Fibroblast of lung (primary cell): ENCODE results near the gene MRC1.

Source experiments
- EZH2 ChIP-seq: IDR thresholded peaks from 2 replicates; pipeline ENCODE4 v1.5.1; 2012; ENCODE audit warnings: low read length, control low read depth, mild to moderate bottlenecking; ENCODE audit errors: missing control alignments
- TF ChIP-seq, protein P1 (sequence below), 2 donors: IDR thresholded peaks in 1 of 2; conservative IDR thresholded peaks in 1 of 2; 1 replicate in 1 of 2; 2 replicates in 1 of 2; pipeline ENCODE4 v1.5.1; 2011 to 2012; ENCODE audit warnings: low read length in 2 of 2, control low read depth in 1 of 2, inconsistent platforms in 1 of 2, low read depth in 1 of 2, mild to moderate bottlenecking in 1 of 2

DNA sequence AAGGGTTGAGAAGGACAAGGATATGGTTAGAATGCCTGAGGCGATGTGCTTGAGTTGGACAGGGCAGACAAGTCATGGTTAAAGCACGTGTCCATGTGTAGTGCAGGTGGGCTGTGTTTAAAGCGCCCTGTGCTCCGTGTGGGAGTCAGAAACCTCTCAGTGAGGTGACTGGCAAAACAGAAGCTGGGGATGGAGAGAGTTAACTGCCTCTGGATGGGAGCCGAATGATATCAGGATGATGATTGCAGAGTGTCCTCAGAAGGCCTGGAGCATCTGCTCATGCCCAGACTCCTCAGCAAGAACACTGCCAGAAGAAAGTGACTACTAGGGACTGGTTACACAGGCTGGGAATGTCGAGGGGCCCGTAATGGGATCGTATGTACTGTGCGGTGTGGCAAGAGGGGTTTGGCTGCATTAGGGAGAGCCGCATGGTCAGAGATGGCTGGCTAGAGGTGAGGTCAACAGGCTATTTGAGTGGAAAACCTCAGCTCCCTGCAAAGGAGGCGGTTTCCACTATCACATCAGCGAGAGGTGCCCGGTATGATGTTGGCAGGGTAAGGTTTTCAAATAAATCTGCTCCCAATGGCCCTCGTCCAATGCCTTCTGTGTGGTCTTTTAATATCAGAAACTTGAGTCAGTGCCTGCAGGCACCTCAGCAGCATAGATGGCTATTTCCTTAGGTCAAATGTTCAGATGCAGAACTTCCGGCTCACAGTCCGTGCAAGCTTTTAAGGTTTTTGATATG is 26.1 kb upstream of the MRC1 start:
- TF ChIP-seq, protein P1, sequence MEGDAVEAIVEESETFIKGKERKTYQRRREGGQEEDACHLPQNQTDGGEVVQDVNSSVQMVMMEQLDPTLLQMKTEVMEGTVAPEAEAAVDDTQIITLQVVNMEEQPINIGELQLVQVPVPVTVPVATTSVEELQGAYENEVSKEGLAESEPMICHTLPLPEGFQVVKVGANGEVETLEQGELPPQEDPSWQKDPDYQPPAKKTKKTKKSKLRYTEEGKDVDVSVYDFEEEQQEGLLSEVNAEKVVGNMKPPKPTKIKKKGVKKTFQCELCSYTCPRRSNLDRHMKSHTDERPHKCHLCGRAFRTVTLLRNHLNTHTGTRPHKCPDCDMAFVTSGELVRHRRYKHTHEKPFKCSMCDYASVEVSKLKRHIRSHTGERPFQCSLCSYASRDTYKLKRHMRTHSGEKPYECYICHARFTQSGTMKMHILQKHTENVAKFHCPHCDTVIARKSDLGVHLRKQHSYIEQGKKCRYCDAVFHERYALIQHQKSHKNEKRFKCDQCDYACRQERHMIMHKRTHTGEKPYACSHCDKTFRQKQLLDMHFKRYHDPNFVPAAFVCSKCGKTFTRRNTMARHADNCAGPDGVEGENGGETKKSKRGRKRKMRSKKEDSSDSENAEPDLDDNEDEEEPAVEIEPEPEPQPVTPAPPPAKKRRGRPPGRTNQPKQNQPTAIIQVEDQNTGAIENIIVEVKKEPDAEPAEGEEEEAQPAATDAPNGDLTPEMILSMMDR (conservative IDR thresholded peaks at IDR 0.05 in 1 of 2, IDR thresholded peaks at IDR 0.05 in 1 of 2; ENCODE audit: low read depth in 1 of 2, low read length in 2 of 2): no peak
- no peak for TF ChIP-seq EZH2
